PFSK-1 (cell line): ENCODE data around the gene FGF4.

Experiments
- POLR2AphosphoS5 ChIP-seq: IDR thresholded peaks from 2 replicates; pipeline ENCODE4 v1.6.1; 2012; ENCODE audit warnings: low read depth, mild to moderate bottlenecking, control low read depth, low read length, moderate library complexity
- REST ChIP-seq, 2 experiments: IDR thresholded peaks; 2 replicates each; pipeline versions ENCODE4 v1.6.1 to v1.8.0; 2011 to 2012; ENCODE audit warnings: low read depth in 2 of 2, low read length in 2 of 2, control low read depth in 1 of 2, inconsistent platforms in 1 of 2, mild to moderate bottlenecking in 1 of 2, moderate library complexity in 1 of 2; ENCODE audit not compliant: insufficient read depth in 1 of 2
- SIN3A ChIP-seq: IDR thresholded peaks from 2 replicates; pipeline ENCODE4 v1.6.1; 2012; ENCODE audit warnings: mild to moderate bottlenecking, low read length, moderate library complexity, borderline replicate concordance; ENCODE audit not compliant: insufficient read depth
- TAF1 ChIP-seq: IDR thresholded peaks from 2 replicates; pipeline ENCODE4 v1.6.1; 2012; ENCODE audit warnings: low read length, control low read depth, borderline replicate concordance; ENCODE audit not compliant: insufficient read depth

- TF ChIP-seq POLR2AphosphoS5, result no peak
- no peak for TF ChIP-seq REST (IDR thresholded peaks at IDR 0.05; ENCODE audit: insufficient read depth in 1 of 2, low read depth in 2 of 2, low read length in 2 of 2)
- no peak for TF ChIP-seq TAF1
- no peak for TF ChIP-seq SIN3A
Observed at GRCh38 chr11:69721745-69722144, 53.4 kb downstream of the FGF4 start.
